Measurements from ENCODE around the gene ROBO4.
A peak's percentile ranks its signal among the peaks of the same experiment; 100 is the strongest.

ROBO4 gene

DNA sequence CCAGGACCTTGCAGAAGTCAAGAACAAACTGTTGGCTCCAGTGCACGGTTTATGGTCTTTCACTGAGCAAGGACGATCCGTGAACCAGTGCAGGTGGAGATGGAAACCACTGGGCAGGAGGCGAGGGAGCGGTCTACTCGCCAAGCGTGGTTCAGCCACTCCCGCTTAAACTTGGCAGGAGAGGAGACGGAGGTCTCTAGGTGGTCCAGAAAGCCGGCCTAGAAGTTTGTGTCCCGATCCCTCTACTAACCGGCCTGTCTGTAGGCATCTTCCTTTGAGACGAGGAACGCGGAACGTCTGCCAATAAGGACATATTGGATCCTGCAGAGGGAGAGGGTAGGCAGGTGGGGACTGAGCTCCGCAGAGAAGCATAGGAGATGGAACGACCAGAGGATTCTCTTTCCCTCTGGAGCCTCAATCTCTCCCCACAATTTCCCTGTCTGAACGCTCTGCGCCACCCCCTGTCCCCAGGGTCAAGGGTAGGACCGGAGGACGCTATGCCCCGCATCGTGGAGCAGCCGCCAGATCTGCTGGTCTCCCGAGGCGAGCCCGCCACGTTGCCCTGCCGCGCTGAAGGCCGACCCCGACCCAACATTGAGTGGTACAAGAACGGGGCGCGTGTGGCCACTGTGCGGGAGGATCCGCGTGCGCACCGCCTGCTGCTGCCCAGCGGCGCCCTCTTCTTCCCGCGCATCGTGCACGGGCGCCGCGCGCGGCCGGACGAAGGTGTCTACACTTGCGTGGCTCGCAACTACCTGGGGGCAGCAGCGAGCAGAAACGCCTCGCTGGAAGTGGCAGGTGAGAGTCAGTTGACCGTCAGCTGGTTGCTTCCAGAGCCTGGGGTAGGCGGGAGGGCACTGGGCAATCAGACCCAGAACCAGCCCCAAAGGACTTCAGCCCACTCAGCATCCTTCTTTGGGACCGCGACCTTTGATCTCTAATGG is 29.1 kb downstream of the ROBO4 start:
- Histone ChIP-seq H3K9me3 (ENCODE audit: control insufficient read depth, low read length) (no peaks in the 10 kb centered on the region), H3K36me3 (ENCODE audit: control insufficient read depth, insufficient read depth, low read length, severe bottlenecking) (no peaks in the 10 kb centered on the region), H3K27me3 (replicated peaks; ENCODE audit: control insufficient read depth, insufficient read depth, low read length) (peaks cover 94% of the 10 kb centered on the region), H3K9ac (ENCODE audit: low read length) (no peak overlapping the region), H3K4me3 (ENCODE audit: low read length) (no peak overlapping the region), H3K4me1 (ENCODE audit: control insufficient read depth, insufficient read depth, low read length) (peaks cover 19% of the 10 kb centered on the region)
- DNase-seq (ENCODE audit: low read depth) = no peak

DNA sequence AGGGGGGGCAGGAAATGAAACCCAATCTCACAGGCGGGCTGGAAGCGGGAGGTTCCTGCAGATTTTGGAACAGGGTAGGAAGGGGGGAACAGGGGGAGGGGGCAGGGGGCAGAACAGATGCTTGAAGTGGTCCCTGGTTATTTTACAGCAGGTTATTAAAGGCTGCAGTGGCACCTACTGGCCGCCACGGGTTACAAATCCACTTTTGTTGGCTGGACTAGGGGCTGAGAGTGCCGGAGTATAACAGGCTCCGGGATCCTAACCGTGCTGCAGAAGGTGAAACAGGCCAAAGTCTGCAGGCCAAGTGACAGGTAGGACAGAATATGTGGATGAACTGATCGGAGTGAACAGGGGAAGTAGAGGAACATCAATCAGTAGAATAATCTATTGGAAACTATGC is 30.0 kb downstream of the ROBO4 start:
- Histone ChIP-seq H3K36me3 (ENCODE audit: control insufficient read depth, insufficient read depth, low read length, severe bottlenecking) (no peaks in the 10 kb centered on the region), H3K9ac (ENCODE audit: low read length) (no peak overlapping the region), H3K4me3 (ENCODE audit: low read length) (no peak overlapping the region), H3K9me3 (ENCODE audit: control insufficient read depth, low read length) (no peaks in the 10 kb centered on the region), H3K4me1 (ENCODE audit: control insufficient read depth, insufficient read depth, low read length) (peaks cover 25% of the 10 kb centered on the region), H3K27me3 (replicated peaks; ENCODE audit: control insufficient read depth, insufficient read depth, low read length) (peaks cover 93% of the 10 kb centered on the region)
- DNase-seq (ENCODE audit: low read depth) = peak; percentile 64

DNA sequence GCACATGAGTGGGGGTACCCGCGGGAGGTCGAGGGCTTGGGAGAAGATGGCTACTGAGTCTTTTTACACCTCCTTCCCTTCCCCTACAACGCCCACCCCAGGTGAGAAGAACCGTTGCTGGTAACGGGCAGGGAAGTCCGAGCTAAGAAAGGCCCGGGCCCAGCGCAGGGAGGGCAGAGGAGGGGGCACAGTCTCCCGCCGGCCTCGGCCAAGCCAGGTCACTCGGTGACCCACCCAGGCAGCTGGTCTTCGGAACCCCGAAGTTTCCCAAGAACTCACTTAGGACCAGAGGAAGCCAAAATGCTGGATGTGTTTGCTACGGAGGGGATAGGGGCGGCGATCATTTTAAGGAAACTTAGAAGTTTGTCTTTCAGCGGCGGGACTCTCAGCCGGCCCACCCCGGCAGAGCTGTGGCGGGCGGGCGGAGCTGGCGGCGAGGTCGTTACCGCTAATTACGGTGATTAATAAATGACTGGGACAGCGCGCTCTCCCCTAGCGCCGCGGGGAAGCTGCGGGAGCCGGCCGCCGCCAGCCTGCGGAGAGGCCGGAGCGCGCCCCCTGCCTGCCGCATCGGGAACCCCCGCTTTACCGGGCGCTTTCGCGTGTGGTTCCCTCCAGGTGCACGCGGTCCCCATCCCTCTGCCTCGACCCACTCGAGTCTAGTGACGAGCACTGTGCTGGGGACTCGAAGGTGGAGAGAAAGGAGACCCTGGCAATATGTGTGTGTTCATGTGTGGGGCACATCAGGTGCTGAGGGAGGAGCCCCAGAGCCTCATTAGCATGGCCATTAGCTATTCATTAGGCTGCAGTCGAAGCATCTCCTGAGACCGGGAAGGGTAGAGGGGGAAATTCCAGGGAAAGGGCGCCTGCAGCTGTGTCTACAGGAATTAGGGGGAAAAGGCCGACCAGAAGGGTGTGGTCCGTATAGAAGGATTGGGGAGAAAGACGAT is 31.5 kb downstream of the ROBO4 start:
- Histone ChIP-seq H3K9me3 (ENCODE audit: control insufficient read depth, low read length) (no peaks in the 10 kb centered on the region), H3K9ac (ENCODE audit: low read length) (no peak overlapping the region), H3K4me3 (ENCODE audit: low read length) (peak overlapping the region; percentile 63), H3K27me3 (replicated peaks; ENCODE audit: control insufficient read depth, insufficient read depth, low read length) (peaks cover 93% of the 10 kb centered on the region), H3K4me1 (ENCODE audit: control insufficient read depth, insufficient read depth, low read length) (peaks cover 25% of the 10 kb centered on the region), H3K36me3 (ENCODE audit: control insufficient read depth, insufficient read depth, low read length, severe bottlenecking) (no peaks in the 10 kb centered on the region)
- DNase-seq (ENCODE audit: low read depth) = peak; percentile 67

DNA sequence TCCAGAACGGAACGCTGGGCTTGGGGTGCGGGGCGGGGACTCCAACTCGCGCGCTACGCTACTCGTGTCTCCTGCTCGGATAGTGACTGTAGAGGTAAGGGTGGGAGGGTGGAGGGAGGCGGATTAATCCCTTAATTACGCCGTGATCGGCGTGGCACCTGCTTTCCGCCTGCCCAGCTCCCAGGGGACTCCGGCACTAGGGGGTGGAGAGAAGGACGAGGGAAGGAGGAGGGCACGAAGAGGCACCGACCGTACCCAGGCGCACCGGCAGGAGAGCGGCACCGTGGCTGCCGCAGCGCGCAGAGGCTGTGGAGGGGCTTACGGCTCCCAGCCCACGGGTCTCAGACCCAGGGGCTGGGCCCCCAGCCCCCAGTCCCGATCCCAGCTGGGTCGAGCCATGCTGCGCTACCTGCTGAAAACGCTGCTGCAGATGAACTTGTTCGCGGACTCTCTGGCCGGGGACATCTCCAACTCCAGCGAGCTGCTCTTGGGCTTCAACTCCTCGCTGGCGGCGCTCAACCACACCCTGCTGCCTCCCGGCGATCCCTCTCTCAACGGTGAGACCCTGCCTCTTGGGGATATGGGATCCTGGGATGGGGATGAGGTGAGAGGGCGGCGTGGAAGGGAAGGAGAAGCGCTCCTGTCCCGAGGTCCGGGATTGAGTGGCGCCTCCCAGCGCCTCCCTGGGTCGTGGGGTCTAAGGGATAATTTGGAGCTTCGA is 32.3 kb downstream of the ROBO4 start, which contains the start of gene ROBO3:
Gene ROBO3 (plus strand): TSS at position 252 of the 721 bp plus-strand sequence. CDS start 146 bp downstream, at position 398.
- Histone ChIP-seq H3K9ac (ENCODE audit: low read length) (no peak within 1 kb of the TSS), H3K4me3 (ENCODE audit: low read length) (peak within 1 kb of the TSS; percentile 63), H3K4me1 (ENCODE audit: control insufficient read depth, insufficient read depth, low read length) (peaks cover 25% of the 10 kb centered on the region), H3K36me3 (ENCODE audit: control insufficient read depth, insufficient read depth, low read length, severe bottlenecking) (no peaks in the 10 kb centered on the region), H3K9me3 (ENCODE audit: control insufficient read depth, low read length) (no peaks in the 10 kb centered on the region), H3K27me3 (replicated peaks; ENCODE audit: control insufficient read depth, insufficient read depth, low read length) (peaks cover 93% of the 10 kb centered on the region)
- DNase-seq (ENCODE audit: low read depth) = no peak

DNA sequence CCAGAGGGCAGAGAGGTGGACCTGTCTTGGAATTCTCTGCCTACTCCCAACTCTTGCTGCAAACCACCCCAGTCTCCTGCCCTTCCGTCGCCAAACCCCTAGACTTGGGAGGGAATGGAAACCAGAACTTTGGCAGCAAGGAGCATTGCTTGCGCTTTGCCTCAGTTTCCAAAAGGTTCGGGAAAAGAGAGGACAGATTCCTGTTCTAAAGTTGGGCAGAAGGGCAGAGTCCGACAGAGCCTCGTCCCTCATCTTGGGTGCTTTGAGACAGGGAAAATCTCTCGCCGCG is 32.8 kb downstream of the ROBO4 start:
- Histone ChIP-seq H3K4me3 (ENCODE audit: low read length) (no peak overlapping the region), H3K27me3 (replicated peaks; ENCODE audit: control insufficient read depth, insufficient read depth, low read length) (peaks cover 90% of the 10 kb centered on the region), H3K9ac (ENCODE audit: low read length) (no peak overlapping the region), H3K9me3 (ENCODE audit: control insufficient read depth, low read length) (no peaks in the 10 kb centered on the region), H3K36me3 (ENCODE audit: control insufficient read depth, insufficient read depth, low read length, severe bottlenecking) (no peaks in the 10 kb centered on the region), H3K4me1 (ENCODE audit: control insufficient read depth, insufficient read depth, low read length) (peaks cover 25% of the 10 kb centered on the region)
- no peak for DNase-seq (ENCODE audit: low read depth)

DNA sequence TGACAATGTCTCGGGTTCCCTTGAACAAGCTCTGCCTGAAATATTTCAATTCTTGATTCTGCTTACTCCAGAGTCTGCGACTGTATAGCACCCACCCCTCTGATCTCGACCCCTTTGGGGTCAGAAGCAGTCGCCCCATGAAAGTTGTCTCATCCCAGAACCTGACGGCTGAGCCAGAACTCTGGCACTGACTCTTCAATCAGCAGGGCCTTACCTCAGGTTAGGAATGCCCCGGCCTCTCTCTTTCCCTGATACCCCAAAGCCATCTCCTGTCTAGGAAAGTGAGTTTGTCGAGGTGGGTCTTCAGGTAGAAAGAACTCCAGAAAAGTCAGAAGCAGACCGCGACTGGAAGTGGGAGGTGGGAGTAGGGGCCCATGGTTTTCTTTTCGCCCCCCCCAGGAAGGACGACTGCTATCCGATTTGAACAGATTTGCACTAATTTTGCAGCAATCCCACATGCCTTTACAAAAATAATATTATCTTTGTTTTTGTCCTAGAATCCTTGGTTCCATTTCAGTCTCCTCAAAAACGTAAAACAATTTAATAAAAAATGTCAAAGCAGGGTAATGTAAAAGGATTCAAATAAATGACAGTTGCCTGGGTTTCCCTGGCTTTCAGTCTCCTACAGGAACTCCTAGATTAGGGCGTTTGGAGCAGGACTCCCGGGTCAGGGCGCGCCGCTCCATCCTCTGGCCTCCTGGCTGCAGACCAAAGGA is 33.3 kb downstream of the ROBO4 start:
- H3K27me3 ChIP-seq (replicated peaks; ENCODE audit: control insufficient read depth, insufficient read depth, low read length) = peaks cover 89% of the 10 kb centered on the region
- no peaks in the 10 kb centered on the region for H3K9me3 ChIP-seq (ENCODE audit: control insufficient read depth, low read length)
- no peak overlapping the region for H3K9ac ChIP-seq (ENCODE audit: low read length)
- H3K4me3 ChIP-seq (ENCODE audit: low read length) = no peak overlapping the region
- no peaks in the 10 kb centered on the region for H3K36me3 ChIP-seq (ENCODE audit: control insufficient read depth, insufficient read depth, low read length, severe bottlenecking)
- no peak for DNase-seq (ENCODE audit: low read depth)
- H3K4me1 ChIP-seq (ENCODE audit: control insufficient read depth, insufficient read depth, low read length) = peaks cover 25% of the 10 kb centered on the region

DNA sequence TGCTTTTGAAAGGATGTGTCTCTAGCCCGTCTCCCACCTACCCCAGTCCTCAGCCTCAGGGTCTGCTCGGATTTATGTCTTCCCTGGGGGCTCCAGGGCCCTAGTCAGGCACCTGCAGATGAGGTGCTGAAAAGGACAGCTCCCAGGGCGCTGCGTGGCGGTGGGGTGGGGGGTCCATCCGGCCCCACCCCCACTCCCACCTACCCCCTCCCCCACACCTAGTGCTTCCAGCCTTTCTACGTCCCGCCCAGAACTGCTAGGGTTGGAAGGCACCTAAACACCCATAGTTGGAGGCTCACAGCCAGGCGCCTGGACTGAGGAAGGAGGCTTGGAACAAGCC is 33.9 kb downstream of the ROBO4 start:
- H3K4me1 ChIP-seq (ENCODE audit: control insufficient read depth, insufficient read depth, low read length) = peaks cover 25% of the 10 kb centered on the region
- H3K9ac ChIP-seq (ENCODE audit: low read length) = no peak overlapping the region
- no peak for DNase-seq (ENCODE audit: low read depth)
- H3K36me3 ChIP-seq (ENCODE audit: control insufficient read depth, insufficient read depth, low read length, severe bottlenecking) = no peaks in the 10 kb centered on the region
- peaks cover 87% of the 10 kb centered on the region for H3K27me3 ChIP-seq (replicated peaks; ENCODE audit: control insufficient read depth, insufficient read depth, low read length)
- H3K9me3 ChIP-seq (ENCODE audit: control insufficient read depth, low read length) = no peaks in the 10 kb centered on the region
- no peak overlapping the region for H3K4me3 ChIP-seq (ENCODE audit: low read length)

DNA sequence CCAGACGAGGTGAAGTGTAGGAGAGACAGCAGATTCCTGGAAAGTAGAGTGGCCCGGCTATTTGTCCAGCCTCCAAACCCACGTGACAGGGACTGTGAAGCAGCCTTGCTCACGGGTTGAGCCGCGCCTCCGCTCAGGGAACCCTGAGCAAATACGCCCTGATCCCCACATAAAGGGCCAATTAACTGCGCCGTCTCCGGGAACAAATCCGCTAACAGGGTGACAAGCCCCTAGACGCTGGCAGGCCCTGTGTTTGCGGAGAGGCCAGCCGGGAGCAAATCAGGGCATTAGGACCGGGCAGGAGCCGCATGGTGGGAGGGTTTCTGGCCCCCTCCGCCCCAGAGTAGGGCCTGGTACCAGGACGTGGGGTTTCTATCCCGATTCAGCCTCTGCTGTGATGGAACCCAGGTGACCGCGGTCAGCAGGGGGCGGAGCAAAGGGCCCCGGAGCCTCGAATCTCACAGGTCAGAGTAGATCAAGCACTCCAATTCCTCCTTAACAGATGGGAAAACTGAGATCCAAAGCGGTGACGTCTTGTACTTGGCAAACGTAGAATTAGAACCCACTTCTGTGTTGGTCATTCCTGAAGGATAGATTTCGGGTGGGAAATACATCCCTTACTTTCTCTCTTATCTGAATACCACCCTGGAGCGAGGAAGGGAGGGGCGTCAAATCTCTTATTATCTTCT is 34.4 kb downstream of the ROBO4 start:
- DNase-seq (ENCODE audit: low read depth) = peak; percentile 69

DNA sequence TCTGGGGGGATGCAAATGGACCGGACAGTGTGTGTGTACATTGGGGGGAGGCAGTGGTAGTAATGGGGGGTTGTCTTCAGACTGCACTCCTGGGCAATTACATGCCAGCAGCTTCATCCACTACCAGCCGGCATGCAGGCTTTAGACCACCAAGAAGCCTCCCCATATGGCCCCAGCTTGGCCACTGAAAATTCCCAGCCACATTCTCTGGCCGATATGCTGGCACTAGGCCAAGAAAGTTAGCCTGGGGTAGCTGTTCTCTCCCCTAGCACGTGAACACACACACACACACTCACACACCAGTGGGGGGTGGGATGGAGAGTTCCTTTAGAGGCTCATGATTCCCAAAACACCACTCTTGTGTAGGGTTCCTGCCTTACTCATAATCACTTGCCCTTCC is 36.0 kb downstream of the ROBO4 start:
- no peak overlapping the region for H3K9ac ChIP-seq (ENCODE audit: low read length)

More for the DNA sequence above, 34.4 kb downstream of the ROBO4 start:
- H3K4me1 ChIP-seq (ENCODE audit: control insufficient read depth, insufficient read depth, low read length) = peaks cover 25% of the 10 kb centered on the region
- H3K9ac ChIP-seq (ENCODE audit: low read length) = no peak overlapping the region
- H3K4me3 ChIP-seq (ENCODE audit: low read length) = peak overlapping the region; percentile 38
- peaks cover 81% of the 10 kb centered on the region for H3K27me3 ChIP-seq (replicated peaks; ENCODE audit: control insufficient read depth, insufficient read depth, low read length)
- H3K36me3 ChIP-seq (ENCODE audit: control insufficient read depth, insufficient read depth, low read length, severe bottlenecking) = no peaks in the 10 kb centered on the region
- H3K9me3 ChIP-seq (ENCODE audit: control insufficient read depth, low read length) = no peaks in the 10 kb centered on the region

DNA sequence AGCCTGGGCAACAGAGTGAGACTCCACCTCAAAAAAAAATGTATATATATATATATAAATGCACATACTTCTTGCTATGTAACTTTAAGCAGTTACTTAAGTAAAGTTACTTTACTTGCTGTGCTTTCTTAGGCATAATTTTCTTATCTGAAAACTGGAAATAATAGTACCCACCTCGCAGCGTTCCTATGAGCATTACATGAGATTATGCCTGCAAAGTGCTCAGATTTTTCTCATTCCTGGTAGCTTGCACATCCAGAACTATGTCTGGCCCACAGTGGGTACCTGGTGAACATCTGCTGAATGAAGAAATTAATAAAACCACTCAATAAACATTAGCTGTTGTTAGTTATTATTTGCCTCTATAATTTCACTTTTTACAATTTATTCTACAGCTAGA is 38.5 kb downstream of the ROBO4 start:
- Histone ChIP-seq H3K4me3 (ENCODE audit: low read length) (no peak overlapping the region), H3K9me3 (ENCODE audit: control insufficient read depth, low read length) (peaks cover 9% of the 10 kb centered on the region), H3K27me3 (replicated peaks; ENCODE audit: control insufficient read depth, insufficient read depth, low read length) (peaks cover 61% of the 10 kb centered on the region), H3K4me1 (ENCODE audit: control insufficient read depth, insufficient read depth, low read length) (peaks cover 7% of the 10 kb centered on the region), H3K9ac (ENCODE audit: low read length) (no peak overlapping the region), H3K36me3 (ENCODE audit: control insufficient read depth, insufficient read depth, low read length, severe bottlenecking) (no peaks in the 10 kb centered on the region)
- no peak for DNase-seq (ENCODE audit: low read depth)

More for the DNA sequence above, 36.0 kb downstream of the ROBO4 start:
- no peaks in the 10 kb centered on the region for H3K36me3 ChIP-seq (ENCODE audit: control insufficient read depth, insufficient read depth, low read length, severe bottlenecking)
- H3K4me3 ChIP-seq (ENCODE audit: low read length) = no peak overlapping the region
- H3K9me3 ChIP-seq (ENCODE audit: control insufficient read depth, low read length) = no peaks in the 10 kb centered on the region
- DNase-seq (ENCODE audit: low read depth) = no peak
- peaks cover 25% of the 10 kb centered on the region for H3K4me1 ChIP-seq (ENCODE audit: control insufficient read depth, insufficient read depth, low read length)
- H3K27me3 ChIP-seq (replicated peaks; ENCODE audit: control insufficient read depth, insufficient read depth, low read length) = peaks cover 67% of the 10 kb centered on the region

Measured in adipocyte (in vitro differentiated cells).